OCI-LY7 (cell line): ENCODE measurements around the gene TRIM56. TPM values are rescaled to one million over a fixed set of nuclear protein-coding genes. Genes with fewer than 3 reads are reported as not detected.
"Not testable (repeated sequence)": the region's sequence is repeated elsewhere in the genome, so short reads cannot be mapped to it uniquely, and the experiment has no call there.

Experiments used
- Bru-seq: library from RNA; stranded (reverse); fragments of 400-500 nt; gene quantifications from one replicate; lab custom pipeline; 2021; lab: Mats Ljungman, UMichigan
- BruChase-seq, 2 experiments: library from RNA; stranded (reverse); fragments of 400-500 nt; gene quantifications; one replicate each; lab custom pipeline; 2021; lab: Mats Ljungman, UMichigan
- BruUV-seq: library from RNA; stranded (reverse); fragments of 400-500 nt; replicated peaks from 2 replicates; lab custom pipeline; 2021; lab: Mats Ljungman, UMichigan
- CTCF ChIA-PET: fragments of 300-600 bp; sonication (Branson Sonifier 250); formaldehyde crosslinking; loops from one replicate; lab custom pipeline; 2022; ENCODE audit warnings: antibody characterized with exemption; ENCODE audit not compliant: unreplicated experiment; lab: Charles Lee
- POLR2A ChIA-PET: fragments of 300-600 bp; sonication (Branson Sonifier 250); formaldehyde crosslinking; loops from one replicate; lab custom pipeline; 2022; ENCODE audit warnings: antibody characterized with exemption; lab: Charles Lee
- DNase-seq: peaks from one replicate; pipeline ENCODE4 v3.0.0-alpha.2; 2015; ENCODE audit warnings: low spot score
- H2AFZ ChIP-seq: fragments of 200-600 bp; sonication (generic), shearing (Covaris generic); 2 replicates; pipeline ENCODE4 v1.6.1; 2014; ENCODE audit warnings: mild to moderate bottlenecking, antibody characterized with exemption, low read length, moderate library complexity
- H3K27ac ChIP-seq: fragments of 200-600 bp; sonication (generic); 2 replicates; pipeline ENCODE4 v1.5.1; 2014; ENCODE audit warnings: mixed run types, low read depth, mild to moderate bottlenecking, moderate library complexity, low read length, inconsistent platforms; ENCODE audit not compliant: poor library complexity, severe bottlenecking
- H3K36me3 ChIP-seq: fragments of 200-600 bp; sonication (generic); 2 replicates; pipeline ENCODE4 v1.6.1; 2014; ENCODE audit warnings: mild to moderate bottlenecking, antibody characterized with exemption, low read length, moderate library complexity, mixed read lengths; ENCODE audit not compliant: insufficient read depth
- H3K4me1 ChIP-seq: fragments of 200-600 bp; sonication (generic); 2 replicates; pipeline ENCODE4 v1.5.1; 2014; ENCODE audit warnings: mild to moderate bottlenecking, low read length; ENCODE audit not compliant: insufficient read depth, poor library complexity, severe bottlenecking
- H3K4me2 ChIP-seq: fragments of 200-600 bp; sonication (generic); 2 replicates; pipeline ENCODE4 v1.6.1; 2014; ENCODE audit warnings: mild to moderate bottlenecking, low read length
- H3K4me3 ChIP-seq: fragments of 200-600 bp; sonication (generic); 2 replicates; pipeline ENCODE4 v1.5.1; 2014; ENCODE audit warnings: mild to moderate bottlenecking, low read depth, low read length; ENCODE audit not compliant: poor library complexity, severe bottlenecking
- H3K79me2 ChIP-seq: fragments of 200-600 bp; sonication (generic); 2 replicates; pipeline ENCODE4 v1.6.1; 2016; ENCODE audit warnings: low read depth, mild to moderate bottlenecking, low read length, moderate library complexity, mixed read lengths; ENCODE audit not compliant: insufficient read depth
- H3K9me2 ChIP-seq: fragments of 200-600 bp; sonication (generic); 2 replicates; pipeline ENCODE4 v1.6.1; 2016; ENCODE audit warnings: mild to moderate bottlenecking, low read length, mixed read lengths; ENCODE audit not compliant: insufficient read depth
- H3K9me3 ChIP-seq: fragments of 200-600 bp; sonication (generic); 2 replicates; pipeline ENCODE4 v1.6.1; 2014; ENCODE audit warnings: mild to moderate bottlenecking, mixed run types, low read length, mixed read lengths
- H4K20me1 ChIP-seq: fragments of 200-600 bp; sonication (generic); 2 replicates; pipeline ENCODE4 v1.6.1; 2014; ENCODE audit warnings: mild to moderate bottlenecking, antibody characterized with exemption, low read length, moderate library complexity, mixed read lengths; ENCODE audit not compliant: insufficient read depth
- EZH2phosphoT487 ChIP-seq: fragments of 200-600 bp; sonication (generic); IDR thresholded peaks from 2 replicates; pipeline ENCODE4 v1.6.1; 2018; ENCODE audit warnings: low read depth, borderline replicate concordance, mild to moderate bottlenecking, mixed run types, antibody characterized with exemption, low read length, moderate library complexity, mixed read lengths
- intact Hi-C: fragments of 100-400 bp; cut with micrococcal nuclease; formaldehyde crosslinking; loops from one replicate; pipeline ENCODE4 v1.10.0; 2022; ENCODE audit not compliant: unreplicated experiment
- long read RNA-seq: library from polyadenylated mRNA; stranded (forward); transcript quantifications from one replicate; pipeline ENCODE4 v2.0.0, GENCODE V29; 2022
- total RNA-seq, 2 experiments: library from RNA; depleted of rRNA in 1 of 2; stranded (reverse); fragments of >200 nt in 1 of 2; shearing (Covaris generic) in 1 of 2; gene quantifications; 2 replicates each; pipeline ENCODE4 v1.2.3, GENCODE V29; 2014 to 2022
- TF ChIP-seq, protein P1 (sequence below): fragments of 200-600 bp; sonication (generic); conservative IDR thresholded peaks from 2 replicates; pipeline ENCODE4 v1.5.1; 2014; ENCODE audit warnings: mild to moderate bottlenecking, antibody characterized with exemption, low read length, moderate library complexity, mixed read lengths

Gene TRIM56, protein sequence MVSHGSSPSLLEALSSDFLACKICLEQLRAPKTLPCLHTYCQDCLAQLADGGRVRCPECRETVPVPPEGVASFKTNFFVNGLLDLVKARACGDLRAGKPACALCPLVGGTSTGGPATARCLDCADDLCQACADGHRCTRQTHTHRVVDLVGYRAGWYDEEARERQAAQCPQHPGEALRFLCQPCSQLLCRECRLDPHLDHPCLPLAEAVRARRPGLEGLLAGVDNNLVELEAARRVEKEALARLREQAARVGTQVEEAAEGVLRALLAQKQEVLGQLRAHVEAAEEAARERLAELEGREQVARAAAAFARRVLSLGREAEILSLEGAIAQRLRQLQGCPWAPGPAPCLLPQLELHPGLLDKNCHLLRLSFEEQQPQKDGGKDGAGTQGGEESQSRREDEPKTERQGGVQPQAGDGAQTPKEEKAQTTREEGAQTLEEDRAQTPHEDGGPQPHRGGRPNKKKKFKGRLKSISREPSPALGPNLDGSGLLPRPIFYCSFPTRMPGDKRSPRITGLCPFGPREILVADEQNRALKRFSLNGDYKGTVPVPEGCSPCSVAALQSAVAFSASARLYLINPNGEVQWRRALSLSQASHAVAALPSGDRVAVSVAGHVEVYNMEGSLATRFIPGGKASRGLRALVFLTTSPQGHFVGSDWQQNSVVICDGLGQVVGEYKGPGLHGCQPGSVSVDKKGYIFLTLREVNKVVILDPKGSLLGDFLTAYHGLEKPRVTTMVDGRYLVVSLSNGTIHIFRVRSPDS
- total RNA-seq (2014; rRNA removed; shearing (Covaris generic)): 15.6 and 16.7 TPM in 2 replicates
- total RNA-seq (2022): 47.3 and 51.9 TPM in 2 replicates
- Bru-seq, nascent RNA: percentile 88 among the genes with signal in this experiment
- percentile 98 among the genes with signal in this experiment for BruChase-seq, experiment 1, labeled RNA remaining after a 6-hour chase
- percentile 96 among the genes with signal in this experiment for BruChase-seq, experiment 2, labeled RNA remaining after a 2-hour chase
- long read RNA-seq, full-length matches to known transcripts: 3 of 33 reads
- long read RNA-seq, partial matches to known transcripts: 0 of 33 reads
- long read RNA-seq, other reads (novel, unspliced or antisense): 30 of 33 reads

- peak within 1 kb of the TSS; percentile 77 for H3K4me3 ChIP-seq
- H3K4me2 ChIP-seq: peak within 1 kb of the TSS; percentile 72
- peaks cover 20% of the 10 kb centered on the region for H3K4me1 ChIP-seq
- CTCF ChIA-PET: interaction anchor here (0.6 to 1.0 kb wide), 3 partner anchors 8 to 196 kb away, joined by 3 to 6 read pairs (median 5); partner anchors contain the start of gene UFSP1
- intact Hi-C loops: loop anchor here (5.0 kb wide), 1 partner anchor 52 kb away; no protein-coding TSS in a partner anchor
- peak; percentile 86 for DNase-seq
- no peaks in the 10 kb centered on the region for H4K20me1 ChIP-seq
- no TSS peak for BruUV-seq
- H3K79me2 ChIP-seq: peaks cover 16% of the 10 kb centered on the region
- H2AFZ ChIP-seq: peak within 1 kb of the TSS; percentile 92
- H3K9me3 ChIP-seq: no peaks in the 10 kb centered on the region
- H3K27ac ChIP-seq: peak within 1 kb of the TSS; percentile 54
- TF ChIP-seq EZH2phosphoT487: no peak
- TF ChIP-seq, protein P1, sequence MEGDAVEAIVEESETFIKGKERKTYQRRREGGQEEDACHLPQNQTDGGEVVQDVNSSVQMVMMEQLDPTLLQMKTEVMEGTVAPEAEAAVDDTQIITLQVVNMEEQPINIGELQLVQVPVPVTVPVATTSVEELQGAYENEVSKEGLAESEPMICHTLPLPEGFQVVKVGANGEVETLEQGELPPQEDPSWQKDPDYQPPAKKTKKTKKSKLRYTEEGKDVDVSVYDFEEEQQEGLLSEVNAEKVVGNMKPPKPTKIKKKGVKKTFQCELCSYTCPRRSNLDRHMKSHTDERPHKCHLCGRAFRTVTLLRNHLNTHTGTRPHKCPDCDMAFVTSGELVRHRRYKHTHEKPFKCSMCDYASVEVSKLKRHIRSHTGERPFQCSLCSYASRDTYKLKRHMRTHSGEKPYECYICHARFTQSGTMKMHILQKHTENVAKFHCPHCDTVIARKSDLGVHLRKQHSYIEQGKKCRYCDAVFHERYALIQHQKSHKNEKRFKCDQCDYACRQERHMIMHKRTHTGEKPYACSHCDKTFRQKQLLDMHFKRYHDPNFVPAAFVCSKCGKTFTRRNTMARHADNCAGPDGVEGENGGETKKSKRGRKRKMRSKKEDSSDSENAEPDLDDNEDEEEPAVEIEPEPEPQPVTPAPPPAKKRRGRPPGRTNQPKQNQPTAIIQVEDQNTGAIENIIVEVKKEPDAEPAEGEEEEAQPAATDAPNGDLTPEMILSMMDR: no peak
- peaks cover 36% of the 10 kb centered on the region for H3K36me3 ChIP-seq
- POLR2A ChIA-PET: interaction anchor here (0.7 to 1.4 kb wide), 5 partner anchors 88 to 543 kb away, joined by 3 to 16 read pairs (median 3); partner anchors contain the start of genes SRRT and UFSP1
- H3K9me2 ChIP-seq: no peaks in the 10 kb centered on the region
Measured at GRCh38 chr7:101085162-101085964, at the start of gene TRIM56. Gene TRIM56, plus strand, starts transcription at chr7:101085481. Its CDS starts 1,832 bp downstream, at chr7:101087313.

GRCh38 chr7:101035941-101036340 is 49.3 kb upstream of the TRIM56 start:
- H3K4me3 ChIP-seq: no peak overlapping the region
- no peak overlapping the region for H2AFZ ChIP-seq
- no peaks in the 10 kb centered on the region for H4K20me1 ChIP-seq
- TF ChIP-seq EZH2phosphoT487: no peak
- TF ChIP-seq, protein P1: no peak
- H3K79me2 ChIP-seq: no peaks in the 10 kb centered on the region
- DNase-seq: no peak
- CTCF ChIA-PET: no interaction called here
- intact Hi-C loops: no loop called here
- no TSS peak for BruUV-seq
- no peaks in the 10 kb centered on the region for H3K9me2 ChIP-seq
- H3K9me3 ChIP-seq: no peaks in the 10 kb centered on the region
- H3K27ac ChIP-seq: no peak overlapping the region
- no peak overlapping the region for H3K4me2 ChIP-seq
- no peaks in the 10 kb centered on the region for H3K4me1 ChIP-seq
- H3K36me3 ChIP-seq: no peaks in the 10 kb centered on the region
- POLR2A ChIA-PET: no interaction called here

GRCh38 chr7:101041283-101041682 is 44.0 kb upstream of the TRIM56 start:
- not testable (repeated sequence) for H3K9me2 ChIP-seq

More at GRCh38 chr7:101041283-101041682, 44.0 kb upstream of the TRIM56 start:
- H3K79me2 ChIP-seq, POLR2A ChIA-PET, H3K27ac ChIP-seq, H4K20me1 ChIP-seq, H3K36me3 ChIP-seq, H3K9me3 ChIP-seq, H3K4me2 ChIP-seq, BruUV-seq, CTCF ChIA-PET, H3K4me1 ChIP-seq, H3K4me3 ChIP-seq, H2AFZ ChIP-seq, intact Hi-C loops, DNase-seq: not testable (repeated sequence)
